ENCODE measurements around the gene ZMYND8.
"Not testable (repeated sequence)": the region's sequence is repeated elsewhere in the genome, so short reads cannot be mapped to it uniquely, and the experiment has no call there.

ZMYND8 gene

GRCh38 chr20:47311967-47312681 lies 44.4 kb downstream of the ZMYND8 start:
- no peak for DNase-seq (ENCODE audit: extremely low spot score)
- ChIA-PET CTCF (interaction anchor here (0.9 kb wide), 1 partner anchor 39 kb away, joined by 3 read pairs; no protein-coding TSS in a partner anchor), POLR2A (no interaction called here)
- no peak for TF ChIP-seq CTCF (IDR thresholded peaks at IDR 0.05; ENCODE audit: control extremely low read depth, extremely low read depth, low read depth, missing control alignments)

GRCh38 chr20:47311211-47311610 lies 45.3 kb downstream of the ZMYND8 start:
- POLR2A ChIA-PET: no interaction called here
- no peak for TF ChIP-seq CTCF (IDR thresholded peaks at IDR 0.05; ENCODE audit: control extremely low read depth, extremely low read depth, low read depth, missing control alignments)

GRCh38 chr20:47310729-47311128 lies 45.8 kb downstream of the ZMYND8 start:
- ChIA-PET POLR2A (no interaction called here), CTCF (interaction anchor here (1.2 kb wide), 1 partner anchor 38 kb away, joined by 3 read pairs; no protein-coding TSS in a partner anchor)
- TF ChIP-seq CTCF (IDR thresholded peaks at IDR 0.05; ENCODE audit: control extremely low read depth, extremely low read depth, low read depth, missing control alignments): no peak
- DNase-seq (ENCODE audit: extremely low spot score): no peak

More at GRCh38 chr20:47311211-47311610, 45.3 kb downstream of the ZMYND8 start:
- no peak for DNase-seq (ENCODE audit: extremely low spot score)
- CTCF ChIA-PET: no interaction called here

GRCh38 chr20:47309806-47310426 lies 46.6 kb downstream of the ZMYND8 start:
- ChIA-PET POLR2A (no interaction called here), CTCF (interaction anchor here (1.1 to 1.2 kb wide), 2 partner anchors 12 to 37 kb away, joined by 3 read pairs; no protein-coding TSS in a partner anchor)
- no peak for TF ChIP-seq CTCF (IDR thresholded peaks at IDR 0.05; ENCODE audit: control extremely low read depth, extremely low read depth, low read depth, missing control alignments)
- no peak for DNase-seq (ENCODE audit: extremely low spot score)

- CTCF ChIA-PET: interaction anchor here (1.1 to 1.2 kb wide), 3 partner anchors 11 to 36 kb away, joined by 3 read pairs; no protein-coding TSS in a partner anchor
- POLR2A ChIA-PET: no interaction called here
- no peak for TF ChIP-seq CTCF (IDR thresholded peaks at IDR 0.05; ENCODE audit: control extremely low read depth, extremely low read depth, low read depth, missing control alignments)
- DNase-seq (ENCODE audit: extremely low spot score): no peak
Observed at GRCh38 chr20:47309394-47309793, 47.1 kb downstream of the ZMYND8 start.

- POLR2A ChIA-PET; DNase-seq (ENCODE audit: extremely low spot score): not testable (repeated sequence)
- CTCF ChIA-PET: interaction anchor here (1.0 kb wide), 1 partner anchor 76 kb away, joined by 4 read pairs; no protein-coding TSS in a partner anchor
Observed at GRCh38 chr20:47307569-47307968, 48.9 kb downstream of the ZMYND8 start.
